Spinal cord (tissue), 10 donors: ENCODE results near the gene U2AF2. TPM values are rescaled to one million over a fixed set of nuclear protein-coding genes. Genes with fewer than 3 reads are reported as not detected.

ENCODE experiments used
- DNase-seq, 6 donors: peaks; one replicate each; pipeline versions ENCODE4 v3.0.0 to v3.0.0-alpha.2; 2013 to 2015; ENCODE audit warnings: low spot score in 6 of 6, low read depth in 4 of 6
- H3K27ac ChIP-seq: one replicate; pipeline ENCODE4 v1.5.1; 2013; ENCODE audit warnings: low read depth, low read length, control low read depth
- H3K27me3 ChIP-seq: one replicate; pipeline ENCODE4 v1.6.1; 2013; ENCODE audit warnings: low read length; ENCODE audit not compliant: control insufficient read depth, insufficient read depth
- H3K36me3 ChIP-seq: one replicate; pipeline ENCODE4 v1.6.1; 2013; ENCODE audit warnings: low read length; ENCODE audit not compliant: control insufficient read depth, insufficient read depth
- H3K4me1 ChIP-seq: one replicate; pipeline ENCODE4 v1.6.1; 2013; ENCODE audit warnings: low read length; ENCODE audit not compliant: control insufficient read depth, insufficient read depth
- H3K4me3 ChIP-seq: one replicate; pipeline ENCODE4 v1.5.1; 2013; ENCODE audit warnings: low read depth, low read length, control low read depth
- H3K9me3 ChIP-seq: one replicate; pipeline ENCODE4 v1.6.1; 2013; ENCODE audit warnings: low read length; ENCODE audit not compliant: control insufficient read depth, insufficient read depth
- WGBS: methylation state at CpG from one replicate; pipeline ENCODE4 v1.1.5; 2013; ENCODE audit warnings: missing lambda C conversion rate; ENCODE audit not compliant: insufficient coverage; 5-methylcytosine and 5-hydroxymethylcytosine counted together
- polyA plus RNA-seq, 2 donors: library from polyadenylated mRNA; unstranded; fragments of 120-200 nt; gene quantifications; one replicate each; pipeline ENCODE4 v1.2.1, GENCODE V29; 2013; ENCODE audit not compliant: insufficient read length in 2 of 2
- total RNA-seq, 2 donors: library from RNA; depleted of rRNA in 1 of 2; stranded (reverse); fragments of 120-200 nt in 1 of 2; fragments of >200 nt in 1 of 2; gene quantifications; one replicate each; pipeline versions ENCODE4 v1.2.3 to v1.2.4, GENCODE V29; 2013 to 2014
- donor health status: healthy.

U2AF2 gene
- total and polyA plus RNA-seq, 4 donors, result 60.7 to 207 (median 161) TPM

- H3K9me3 ChIP-seq, result no peaks in the 10 kb centered on the region
- no peak for DNase-seq
- 3% methylated on average over 65 of the region's 65 CpGs for WGBS
- H3K27ac ChIP-seq, result no peak overlapping the region
- H3K27me3 ChIP-seq, result no peaks in the 10 kb centered on the region
- peaks cover 66% of the 10 kb centered on the region for H3K4me1 ChIP-seq
- H3K36me3 ChIP-seq, result peaks cover 30% of the 10 kb centered on the region
- H3K4me3 ChIP-seq, result peak overlapping the region; percentile 79
Observed at GRCh38 chr19:55642153-55643002, 12.5 kb upstream of the U2AF2 start.

DNA sequence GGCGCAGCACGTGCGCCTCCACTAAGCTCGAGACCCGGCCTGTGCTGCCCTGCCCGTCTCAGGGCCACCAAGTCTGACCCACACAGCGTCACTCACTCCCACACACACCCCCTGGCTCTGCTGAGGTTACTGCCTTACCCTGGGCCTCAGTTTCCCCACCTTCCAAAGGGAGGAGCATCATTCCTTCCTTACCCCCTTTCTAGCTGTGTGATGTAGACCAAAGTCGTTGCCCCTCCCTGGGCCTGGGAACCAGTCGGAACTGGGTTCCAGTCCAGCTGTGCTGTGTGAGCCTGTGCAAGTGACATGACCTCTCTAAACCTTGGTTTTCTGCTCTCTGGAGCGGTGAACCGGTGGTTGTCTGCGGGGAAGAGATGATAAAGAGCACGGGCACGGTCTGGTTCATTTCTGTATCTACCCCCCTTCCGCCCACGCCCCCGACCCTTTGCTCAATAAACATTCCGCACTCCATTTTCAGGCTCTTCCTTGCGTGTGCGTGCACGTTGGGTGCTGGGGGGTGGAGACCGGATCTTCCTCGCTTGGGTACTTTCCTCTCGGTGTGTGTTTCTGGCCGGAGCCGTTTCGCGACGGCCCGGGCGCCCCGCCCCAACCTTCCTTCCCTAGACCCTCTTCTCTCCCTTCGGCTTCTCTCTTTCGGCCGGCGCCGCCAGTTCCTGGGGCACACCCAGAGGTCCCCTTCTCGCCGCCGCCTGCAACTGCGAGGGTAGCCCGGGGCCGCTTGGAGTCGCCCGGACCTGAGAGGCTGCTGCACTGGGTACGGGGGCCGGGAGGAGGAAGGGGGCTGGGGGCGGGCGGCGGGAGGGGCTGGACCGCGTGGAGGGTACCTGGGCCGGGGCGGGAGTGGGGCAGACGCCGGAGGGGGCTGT lies 11.6 kb upstream of the U2AF2 start, which contains the start of gene ZNF581:
Gene ZNF581 (plus strand): TSS at position 647 of the 884 bp plus-strand sequence. CDS start 923 bp downstream, outside the sequence.
- Histone ChIP-seq H3K4me1 (peaks cover 69% of the 10 kb centered on the region), H3K9me3 (no peaks in the 10 kb centered on the region), H3K27me3 (no peaks in the 10 kb centered on the region), H3K36me3 (peaks cover 26% of the 10 kb centered on the region), H3K27ac (no peak within 1 kb of the TSS), H3K4me3 (peak within 1 kb of the TSS; percentile 79)
- under 1% methylated on average over 43 of the region's 56 CpGs for WGBS
- DNase-seq, result peak in 2 of 6 donors; percentile 83 to 86

- peaks cover 29% of the 10 kb centered on the region for H3K36me3 ChIP-seq
- 0% methylated on average over 15 of the region's 15 CpGs for WGBS
- H3K9me3 ChIP-seq, result no peaks in the 10 kb centered on the region
- DNase-seq, result no peak
- H3K4me3 ChIP-seq, result peak overlapping the region; percentile 79
- H3K27me3 ChIP-seq, result no peaks in the 10 kb centered on the region
- peaks cover 70% of the 10 kb centered on the region for H3K4me1 ChIP-seq
- H3K27ac ChIP-seq, result no peak overlapping the region
Observed at GRCh38 chr19:55643887-55644176, 11.0 kb upstream of the U2AF2 start.

DNA sequence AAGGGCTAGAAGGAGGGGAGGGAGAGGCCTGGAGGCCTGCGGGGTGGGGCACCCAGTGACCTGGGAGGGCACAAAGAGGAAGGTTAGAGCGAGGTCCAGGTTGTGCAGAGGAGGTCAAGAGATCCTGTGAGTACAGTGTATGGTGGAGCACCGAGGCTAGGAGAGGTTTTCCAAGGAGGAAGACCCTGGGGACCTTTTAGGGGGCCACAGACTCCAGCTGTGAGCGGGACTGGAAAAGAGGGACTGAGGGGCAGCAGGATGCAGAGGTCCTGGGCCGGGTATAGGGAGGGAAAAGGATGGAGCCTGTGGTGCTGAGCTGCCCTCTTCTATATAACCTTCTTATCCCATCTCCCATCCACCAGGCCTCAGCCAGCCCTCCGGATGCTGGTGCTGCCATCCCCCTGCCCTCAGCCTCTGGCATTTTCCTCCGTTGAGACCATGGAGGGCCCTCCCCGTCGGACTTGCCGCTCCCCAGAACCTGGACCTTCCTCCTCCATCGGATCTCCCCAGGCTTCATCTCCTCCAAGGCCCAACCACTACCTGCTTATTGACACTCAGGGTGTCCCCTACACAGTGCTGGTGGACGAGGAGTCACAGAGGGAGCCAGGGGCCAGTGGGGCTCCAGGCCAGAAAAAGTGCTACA lies 10.5 kb upstream of the U2AF2 start:
- Histone ChIP-seq H3K4me3 (peak overlapping the region; percentile 79), H3K9me3 (no peaks in the 10 kb centered on the region), H3K36me3 (peaks cover 33% of the 10 kb centered on the region), H3K27ac (no peak overlapping the region), H3K4me1 (peaks cover 70% of the 10 kb centered on the region), H3K27me3 (no peaks in the 10 kb centered on the region)
- 55% methylated on average over 11 of the region's 12 CpGs for whole genome bisulfite sequencing
- no peak for DNase-seq

- Histone ChIP-seq H3K36me3 (peaks cover 40% of the 10 kb centered on the region), H3K9me3 (no peaks in the 10 kb centered on the region), H3K27ac (no peak overlapping the region), H3K4me1 (peaks cover 70% of the 10 kb centered on the region), H3K4me3 (no peak overlapping the region), H3K27me3 (no peaks in the 10 kb centered on the region)
- DNase-seq, result no peak
- WGBS, result 93% methylated on average over 26 of the region's 28 CpGs
Observed at GRCh38 chr19:55644842-55645511, 9.9 kb upstream of the U2AF2 start.

DNA sequence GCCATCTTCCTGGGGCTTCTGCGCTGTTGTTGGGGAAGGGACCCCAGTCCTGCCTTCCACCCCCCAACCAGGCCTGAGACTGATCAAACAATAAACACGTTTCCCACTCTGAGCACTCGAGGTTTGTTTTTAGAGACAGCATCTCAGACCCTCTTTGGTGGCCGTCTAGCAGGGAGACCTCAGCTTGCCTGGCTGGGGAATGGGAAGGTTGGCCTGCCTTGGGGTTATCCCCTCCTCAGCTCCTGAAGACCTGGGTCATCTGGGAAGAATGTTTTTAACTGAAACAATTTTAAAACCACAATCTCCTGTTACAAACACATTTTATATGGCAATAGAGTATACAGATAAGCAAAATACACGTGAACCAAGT lies 9.3 kb upstream of the U2AF2 start:
- Histone ChIP-seq H3K27ac (no peak overlapping the region), H3K4me3 (no peak overlapping the region), H3K9me3 (no peaks in the 10 kb centered on the region), H3K36me3 (peaks cover 45% of the 10 kb centered on the region), H3K4me1 (peaks cover 67% of the 10 kb centered on the region), H3K27me3 (no peaks in the 10 kb centered on the region)
- 89% methylated on average over 4 of the region's 5 CpGs for WGBS
- no peak for DNase-seq

DNA sequence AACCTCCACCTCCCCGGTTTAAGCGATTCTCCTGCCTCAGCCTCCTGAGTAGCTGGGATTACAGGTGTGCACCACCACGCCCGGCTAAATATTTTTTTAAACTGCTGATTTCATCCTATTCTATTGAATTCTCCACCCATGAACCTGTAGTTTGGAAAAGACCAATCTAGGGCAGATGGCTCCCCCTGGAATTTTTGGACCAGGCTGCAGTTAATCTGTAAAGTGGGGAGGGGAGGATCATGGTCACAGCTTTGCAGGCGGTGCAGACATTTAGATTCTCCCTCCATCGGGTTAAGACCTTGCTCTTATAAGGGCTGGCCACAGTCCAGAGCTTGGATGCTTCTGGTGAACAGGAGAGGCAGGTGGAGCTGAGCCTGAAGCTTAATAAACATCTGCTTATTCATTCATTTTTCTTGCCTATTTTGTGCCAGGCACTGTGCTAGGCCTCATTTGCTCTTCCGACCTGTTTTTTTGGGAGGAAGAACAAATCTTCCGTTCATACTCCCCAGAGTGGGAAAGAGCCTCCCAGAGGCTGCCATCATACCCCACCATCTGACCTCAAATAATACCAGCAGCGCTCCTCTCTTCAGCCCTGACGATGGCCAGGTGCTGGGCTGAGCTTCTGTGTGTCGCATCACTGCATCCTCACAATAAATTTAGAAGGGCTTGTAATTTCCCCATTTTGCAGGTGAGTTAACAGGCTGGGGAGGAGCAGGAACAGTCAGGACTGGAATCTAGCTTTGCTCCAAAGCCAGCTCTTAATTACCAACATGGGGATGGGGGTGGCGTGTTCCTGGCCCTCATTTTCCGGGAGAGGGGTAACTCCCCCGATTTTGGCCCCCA lies 7.7 kb upstream of the U2AF2 start:
- 47% methylated on average over 4 of the region's 14 CpGs for WGBS
- no peak for DNase-seq
- H3K4me3 ChIP-seq, result peak overlapping the region; percentile 68
- peaks cover 60% of the 10 kb centered on the region for H3K4me1 ChIP-seq
- no peaks in the 10 kb centered on the region for H3K9me3 ChIP-seq
- H3K27ac ChIP-seq, result peak overlapping the region; percentile 88
- H3K27me3 ChIP-seq, result no peaks in the 10 kb centered on the region
- peaks cover 61% of the 10 kb centered on the region for H3K36me3 ChIP-seq

DNA sequence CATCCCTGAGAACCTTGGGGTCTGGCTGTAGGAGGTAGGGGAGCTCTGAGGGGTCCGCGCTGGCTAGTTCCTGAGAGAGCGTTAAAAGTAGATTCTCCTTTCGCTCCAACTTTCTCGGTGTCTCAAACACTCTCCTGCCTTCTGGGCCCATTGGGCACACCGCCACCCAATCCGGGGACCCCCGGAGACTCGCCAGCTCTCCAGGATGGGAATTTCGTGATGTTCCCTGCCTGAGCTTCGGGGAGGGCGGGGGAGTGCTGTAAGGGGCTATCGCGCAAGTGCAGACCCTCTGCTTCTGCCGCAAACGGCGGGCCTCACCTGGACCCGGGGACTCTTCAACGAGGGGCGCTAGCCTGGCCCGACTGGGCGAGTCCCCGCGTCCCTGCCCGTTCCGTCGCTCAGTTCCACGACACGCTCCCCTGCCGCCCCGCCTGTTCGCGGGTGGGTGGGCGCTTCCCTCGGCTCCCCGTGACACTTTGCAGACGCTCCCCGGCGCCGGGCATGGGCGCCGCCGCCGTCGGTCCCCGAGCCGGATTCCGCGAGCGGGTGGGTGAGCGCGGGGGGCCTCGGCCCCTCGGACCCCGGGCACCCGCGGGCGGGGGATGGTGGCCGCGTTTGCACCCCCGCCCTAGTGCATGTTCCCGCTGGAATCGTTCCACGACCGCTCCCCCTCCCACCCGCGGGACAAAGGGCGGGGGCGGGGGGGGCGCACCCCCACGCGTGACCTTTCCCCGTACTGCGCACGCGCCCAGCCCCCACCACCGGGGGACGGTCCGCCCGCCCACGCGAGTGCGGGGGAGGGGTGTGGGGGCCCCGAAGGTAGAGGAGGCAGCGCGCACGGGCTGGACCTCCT lies 6.9 kb upstream of the U2AF2 start, which contains the start of gene CCDC106:
Gene CCDC106 (plus strand): TSS at position 481 of the 853 bp plus-strand sequence. CDS start 835 bp downstream, outside the sequence.
- WGBS, result under 1% methylated on average over 71 of the region's 87 CpGs
- H3K27ac ChIP-seq, result peak within 1 kb of the TSS; percentile 88

More for the DNA sequence above, 6.9 kb upstream of the U2AF2 start, which contains the start of gene CCDC106:
- Histone ChIP-seq H3K4me3 (peak within 1 kb of the TSS; percentile 68), H3K36me3 (peaks cover 70% of the 10 kb centered on the region), H3K27me3 (no peaks in the 10 kb centered on the region), H3K4me1 (peaks cover 56% of the 10 kb centered on the region), H3K9me3 (no peaks in the 10 kb centered on the region)
- DNase-seq, result peak in 5 of 6 donors; percentile 74 to 96 (median 80)
